ENCODE results near the gene IGFN1.
"Not testable (repeated sequence)": the region's sequence is repeated elsewhere in the genome, so short reads cannot be mapped to it uniquely, and the experiment has no call there.

Gene IGFN1

DNA sequence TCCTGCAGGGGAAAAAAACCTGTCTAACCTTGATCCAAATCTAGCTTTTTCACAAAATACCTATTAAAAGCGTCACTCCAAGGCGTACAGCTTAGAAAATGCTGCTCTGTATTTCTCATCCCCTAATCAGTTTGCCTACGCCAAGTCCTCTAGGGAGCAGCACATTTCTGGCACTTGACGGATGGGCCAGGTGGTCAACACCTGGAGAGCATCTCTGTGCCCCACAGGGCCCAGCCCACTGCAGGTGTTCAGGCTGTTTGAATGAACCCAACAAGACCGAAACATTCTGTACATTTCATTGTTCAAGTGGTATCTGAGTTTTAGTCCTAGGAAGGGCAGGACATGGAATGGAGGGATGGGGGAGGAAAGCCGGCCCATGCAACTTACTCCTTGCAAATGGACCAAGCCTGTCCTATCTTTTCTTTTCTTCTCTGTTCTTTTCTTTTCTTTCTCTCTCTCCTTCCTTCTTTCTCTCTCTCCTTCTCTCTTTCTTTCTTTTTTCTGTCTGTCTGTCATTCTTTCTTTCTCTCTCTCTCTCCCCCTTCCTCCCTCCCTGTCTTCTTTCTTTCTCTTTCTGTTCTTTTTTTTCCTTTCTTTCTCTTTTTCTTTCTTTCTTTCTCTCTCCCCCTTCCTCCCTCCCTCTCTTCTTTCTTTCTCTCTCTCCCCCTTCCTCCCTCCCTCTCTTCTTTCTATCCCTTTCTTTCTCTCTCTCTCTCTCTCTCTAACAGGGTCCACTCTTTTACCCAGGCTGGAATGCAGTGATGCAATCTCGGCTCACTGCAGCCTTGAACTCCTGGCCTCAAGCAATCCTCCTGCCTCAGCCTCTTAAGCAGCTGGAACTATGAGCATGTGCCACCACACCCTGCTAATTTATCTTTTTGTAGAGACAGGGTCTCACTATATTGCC is 29.1 kb downstream of the IGFN1 start:
- DNase-seq, result no peak

DNA sequence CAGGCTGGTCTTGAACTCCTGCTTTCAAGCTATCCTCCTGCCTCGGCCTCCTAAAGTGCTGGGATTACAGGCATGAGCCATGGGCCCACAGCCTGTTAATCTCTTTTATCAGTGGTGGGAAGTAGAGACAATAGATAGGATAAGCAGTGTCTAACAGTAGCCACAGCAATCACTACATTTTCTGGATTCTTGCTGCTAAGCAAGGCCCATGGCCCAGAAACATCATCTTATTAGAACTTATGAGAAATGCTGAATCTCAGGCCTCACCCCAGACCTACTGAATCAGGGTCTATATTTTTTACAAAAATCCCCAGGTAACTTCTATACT is 29.7 kb downstream of the IGFN1 start:
- no peak for DNase-seq

DNA sequence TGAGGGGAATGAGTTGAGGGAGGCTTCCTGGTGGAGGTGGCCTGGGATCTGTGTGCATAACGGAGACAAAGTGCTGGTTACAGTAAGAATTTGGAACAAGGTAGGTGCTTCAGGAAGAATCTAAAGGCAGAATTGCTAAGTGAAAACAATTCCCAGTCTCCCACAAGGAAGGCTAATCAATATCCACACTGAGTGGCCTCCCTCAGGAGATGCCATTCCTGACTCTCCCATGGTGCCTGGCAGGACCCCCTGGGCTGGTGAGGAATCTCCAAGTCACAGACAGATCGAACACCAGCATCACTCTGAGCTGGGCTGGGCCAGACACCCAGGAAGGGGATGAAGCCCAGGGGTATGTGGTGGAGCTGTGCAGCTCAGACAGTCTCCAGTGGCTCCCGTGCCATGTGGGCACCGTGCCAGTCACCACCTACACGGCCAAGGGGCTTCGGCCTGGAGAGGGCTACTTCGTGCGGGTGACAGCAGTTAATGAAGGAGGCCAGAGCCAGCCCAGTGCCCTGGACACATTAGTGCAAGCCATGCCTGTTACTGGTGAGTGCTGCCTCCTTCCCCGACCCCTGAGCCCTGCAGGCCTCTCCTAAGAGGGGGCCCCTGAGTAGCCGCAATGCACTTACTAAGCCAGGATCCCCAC is 30.7 kb downstream of the IGFN1 start:
- DNase-seq, result no peak

DNA sequence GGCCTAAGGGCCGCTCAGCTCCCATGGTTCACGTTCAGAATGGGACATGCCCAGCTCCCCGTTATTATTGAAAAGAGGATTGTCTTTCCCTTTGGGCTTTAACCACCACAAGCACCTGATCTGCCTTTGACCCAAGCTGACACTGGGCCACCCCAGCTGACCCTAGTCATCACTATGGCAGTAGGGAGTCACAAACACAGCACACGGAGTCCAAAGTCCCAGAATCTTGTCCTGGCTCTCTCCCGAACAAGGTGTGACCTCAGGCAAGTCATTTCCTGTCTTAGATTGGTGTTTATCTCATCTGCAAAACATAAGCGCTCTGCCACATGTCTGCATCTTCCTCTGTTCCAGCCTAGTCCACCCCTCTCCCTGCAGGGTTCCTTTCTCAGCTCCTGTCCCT is 31.5 kb downstream of the IGFN1 start:
- DNase-seq, result no peak

DNA sequence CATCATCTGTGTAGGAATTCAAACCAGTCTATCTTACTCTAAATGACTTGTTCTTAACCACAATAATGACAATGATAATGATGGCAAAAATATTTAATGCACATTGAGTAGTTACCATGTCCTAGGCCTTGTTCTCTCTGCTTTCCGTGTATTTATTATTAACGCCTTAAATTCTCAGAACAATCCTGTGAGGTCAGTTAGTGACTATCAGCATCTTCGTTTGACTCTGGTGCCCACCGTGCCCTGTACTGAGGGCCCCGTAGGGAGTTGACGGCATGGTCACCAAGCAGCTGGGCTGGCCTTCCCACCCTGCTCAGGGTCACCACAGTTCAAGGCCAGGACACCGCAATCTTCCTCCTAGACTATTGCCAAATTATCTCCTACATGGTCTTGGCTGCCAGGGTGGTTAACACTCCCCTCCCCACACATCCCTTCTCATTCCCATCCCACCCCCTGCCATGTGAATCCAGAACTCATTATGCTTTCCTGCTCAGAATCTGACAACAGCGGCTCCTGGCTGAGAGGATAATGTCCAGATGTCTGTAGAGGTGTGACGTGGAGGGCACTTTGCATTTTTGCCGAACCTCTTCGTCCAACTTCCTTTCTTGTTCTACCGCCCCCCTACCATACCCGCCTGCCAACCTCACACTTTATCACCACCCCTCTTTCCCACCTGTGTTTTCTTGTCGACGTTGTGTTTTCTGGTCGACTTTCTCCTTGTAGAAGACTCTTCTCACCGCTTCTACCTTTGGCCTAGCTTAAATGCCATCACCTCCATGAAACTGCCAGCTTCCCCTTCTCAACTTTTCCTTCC is 33.4 kb downstream of the IGFN1 start:
- DNase-seq, result no peak

DNA sequence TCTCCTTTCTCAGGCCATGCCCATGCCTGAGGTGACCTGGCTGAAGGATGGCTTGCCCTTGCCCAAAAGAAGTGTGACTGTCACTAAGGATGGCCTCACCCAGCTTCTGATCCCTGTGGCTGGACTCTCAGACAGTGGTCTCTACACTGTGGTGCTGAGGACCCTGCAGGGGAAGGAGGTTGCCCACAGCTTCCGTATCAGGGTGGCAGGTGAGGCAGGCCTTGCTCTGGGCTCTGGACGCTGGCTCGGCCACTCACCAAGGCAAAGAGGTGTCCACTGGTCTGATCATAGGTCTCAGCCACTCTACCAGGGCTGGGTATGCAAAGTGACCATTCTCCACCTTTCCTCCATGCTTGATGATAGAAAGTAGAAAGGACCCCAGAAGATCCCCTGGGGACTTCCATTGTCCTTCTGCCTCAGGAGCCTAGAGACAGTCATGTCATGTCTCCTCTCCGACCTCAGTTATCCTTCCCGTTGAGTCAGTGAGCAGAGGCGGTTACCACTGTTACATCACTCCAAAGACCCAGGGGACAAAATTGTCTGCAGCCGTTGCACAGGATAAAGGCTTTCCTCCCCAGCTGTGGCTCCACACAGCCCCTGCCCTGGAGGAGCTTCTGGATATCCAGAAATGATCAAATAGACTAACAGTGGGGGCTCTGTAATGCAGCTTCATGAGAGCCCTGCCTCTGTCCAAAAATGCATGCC is 34.2 kb downstream of the IGFN1 start:
- no peak for DNase-seq

DNA sequence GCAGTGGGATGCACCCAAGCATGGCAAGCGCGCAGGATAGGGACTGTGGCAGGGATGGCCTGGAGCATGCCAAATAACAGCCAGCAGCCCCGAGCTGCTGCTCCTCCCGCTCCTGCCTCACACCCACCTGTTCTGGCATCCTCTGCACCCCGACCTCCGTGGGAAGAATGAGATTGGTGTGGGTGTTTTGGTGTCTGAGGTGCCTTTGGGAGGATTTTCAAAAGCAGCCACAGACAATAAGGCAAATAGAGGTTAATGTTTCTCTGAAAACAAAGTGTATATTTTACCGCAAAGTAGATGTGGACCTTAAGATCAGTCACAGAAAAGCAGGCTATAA is 35.5 kb downstream of the IGFN1 start:
- DNase-seq, result no peak

DNA sequence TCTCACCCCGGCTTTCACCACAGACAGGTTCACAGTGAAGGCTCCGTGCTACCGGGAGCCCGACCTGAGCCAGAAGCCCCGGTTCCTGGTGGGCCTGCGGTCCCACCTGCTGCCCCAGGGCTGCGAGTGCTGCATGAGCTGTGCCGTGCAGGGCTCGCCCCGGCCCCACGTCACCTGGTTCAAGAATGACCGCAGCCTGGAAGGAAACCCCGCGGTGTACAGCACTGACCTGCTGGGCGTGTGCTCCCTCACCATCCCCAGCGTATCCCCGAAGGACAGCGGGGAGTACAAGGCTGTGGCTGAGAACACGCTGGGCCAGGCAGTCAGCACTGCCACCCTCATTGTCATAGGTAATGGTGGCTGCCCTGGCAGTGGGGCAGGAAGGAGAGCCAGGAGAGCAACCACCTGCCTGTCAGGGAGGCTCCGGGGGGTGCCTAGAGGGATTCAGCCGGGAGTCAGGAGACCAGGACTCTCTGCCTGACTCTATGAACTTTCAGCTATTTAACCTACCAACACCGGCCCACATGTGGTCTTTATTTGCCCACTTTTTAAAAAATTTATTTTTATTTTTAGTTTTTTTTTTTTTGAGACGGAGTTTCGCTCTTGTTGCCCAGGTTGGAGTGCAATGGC is 36.4 kb downstream of the IGFN1 start:
- no peak for DNase-seq

DNA sequence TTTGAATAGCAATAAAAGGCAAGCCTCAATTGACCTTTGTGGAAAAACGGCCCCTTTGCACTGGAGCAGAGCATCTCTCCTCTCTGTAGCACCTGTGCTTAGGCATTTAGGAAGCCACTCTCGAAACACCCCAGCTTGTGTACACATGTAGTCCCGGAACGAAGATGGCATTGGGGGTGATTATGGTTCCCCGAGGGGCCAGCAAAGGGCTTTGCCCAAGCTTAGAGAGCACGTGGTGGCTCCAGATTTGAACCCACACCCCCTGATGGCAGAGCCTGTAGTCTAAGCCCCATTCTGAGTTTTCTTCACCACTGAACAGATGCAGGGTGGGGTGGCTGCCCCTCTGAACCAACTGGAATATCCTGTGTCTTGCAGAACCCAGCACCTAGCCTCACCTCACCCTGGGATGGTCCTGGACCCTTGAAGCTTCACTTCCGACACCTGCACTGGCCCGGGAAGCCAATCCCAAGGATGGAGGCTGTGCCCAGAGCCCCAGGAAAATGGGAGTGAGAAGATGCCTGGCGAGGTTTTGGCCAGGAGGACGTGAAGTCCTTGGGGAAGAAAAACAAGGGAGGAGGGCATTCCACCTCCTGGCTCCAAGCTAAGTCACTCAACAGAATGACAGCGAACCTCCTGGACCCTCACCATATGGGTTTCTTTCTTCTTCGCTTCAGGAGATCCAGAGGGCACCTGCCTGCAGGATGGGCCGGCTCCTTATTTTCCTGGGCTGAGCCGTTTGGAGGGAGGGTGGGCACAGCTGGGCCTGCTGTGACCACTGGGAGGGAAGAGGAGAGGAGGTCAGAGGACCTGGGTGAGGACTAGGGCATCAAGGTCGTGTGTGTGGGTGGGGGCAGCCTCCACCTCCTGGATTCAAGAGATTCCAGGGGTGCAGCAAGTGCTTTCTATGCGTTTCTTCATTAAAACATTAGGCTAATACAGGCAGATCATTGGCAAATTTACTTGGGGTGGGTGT is 37.7 kb downstream of the IGFN1 start:
- DNase-seq, result no peak

DNA sequence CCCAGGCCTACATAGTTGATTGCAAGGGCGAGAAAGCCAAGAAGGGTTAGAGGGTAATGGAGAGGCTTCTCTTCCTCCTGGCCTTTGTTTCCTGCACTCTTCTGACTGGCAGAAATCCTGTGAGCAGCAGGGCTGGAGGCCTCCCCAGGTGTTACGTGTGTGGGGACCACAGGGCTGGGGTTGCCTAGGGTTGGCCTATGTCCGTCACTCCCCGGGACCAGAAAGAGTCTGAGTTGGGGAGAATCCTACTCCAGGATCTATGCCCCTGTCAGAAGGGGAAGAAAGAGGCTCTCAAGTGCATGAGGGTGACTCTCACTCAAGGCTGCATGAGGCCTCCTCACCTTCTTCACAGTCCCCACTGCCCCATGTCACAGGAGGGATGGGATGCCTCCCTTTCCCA is 38.5 kb downstream of the IGFN1 start:
- DNase-seq, result no peak

DNA sequence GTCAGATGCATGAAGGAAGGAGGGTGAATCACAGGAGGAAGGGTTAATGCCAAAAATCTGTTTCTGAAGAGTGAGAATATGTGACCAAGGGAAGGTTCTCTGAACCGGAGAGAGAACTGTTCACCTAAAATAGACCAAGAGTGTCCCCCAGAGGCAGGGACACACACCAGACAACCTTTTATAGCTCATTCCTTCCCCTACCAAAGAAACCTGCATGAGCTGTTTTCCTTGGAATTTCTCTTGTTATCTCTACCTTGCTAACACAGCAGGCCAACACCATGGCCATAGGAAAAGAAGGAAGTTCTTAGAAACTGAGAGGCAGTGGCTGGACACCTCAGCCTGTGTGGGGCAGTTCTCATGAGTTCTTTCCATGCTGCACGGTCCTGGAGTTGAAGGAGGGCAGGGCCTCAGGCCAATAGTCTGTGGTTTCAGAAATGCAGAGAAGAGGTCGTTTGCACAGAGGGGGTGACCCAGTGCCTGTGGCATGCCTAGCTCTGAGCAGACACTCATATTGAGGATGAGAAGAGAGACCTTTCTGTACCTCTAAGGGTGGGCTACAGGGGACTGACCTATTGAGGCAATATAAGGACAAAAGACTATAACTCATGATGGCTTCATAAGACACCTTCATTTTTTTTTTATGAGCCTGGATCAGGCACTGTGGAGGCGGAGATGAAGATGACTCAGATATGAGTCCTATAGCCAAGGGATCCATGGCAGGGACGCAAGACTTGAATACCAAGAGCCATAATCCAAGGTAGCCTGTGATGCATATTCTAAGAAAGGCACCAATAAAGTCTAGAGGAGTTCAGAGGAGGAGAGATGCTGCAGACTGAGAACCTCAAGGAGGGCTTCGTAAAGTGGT is 39.4 kb downstream of the IGFN1 start:
- no peak for DNase-seq

DNA sequence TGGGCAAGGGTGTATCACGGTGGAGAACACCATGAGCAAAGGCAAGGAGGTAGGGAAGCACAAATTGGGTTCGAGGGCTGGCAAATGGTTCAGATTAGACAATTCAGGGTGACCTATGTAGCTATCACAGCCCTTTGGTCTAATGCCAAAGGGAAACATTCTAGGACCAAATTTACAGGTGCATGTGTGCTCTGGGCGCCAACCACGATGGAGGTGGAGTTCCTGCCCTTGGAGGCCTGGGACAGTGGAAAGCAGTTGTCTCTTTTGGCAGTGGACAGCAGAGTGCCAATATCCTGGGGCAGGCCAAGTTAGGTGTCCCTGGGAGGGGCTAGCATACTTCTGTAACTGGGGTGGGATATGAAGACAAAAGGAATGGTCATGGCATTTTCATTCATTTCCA is 40.1 kb downstream of the IGFN1 start:
- DNase-seq, result no peak

DNA sequence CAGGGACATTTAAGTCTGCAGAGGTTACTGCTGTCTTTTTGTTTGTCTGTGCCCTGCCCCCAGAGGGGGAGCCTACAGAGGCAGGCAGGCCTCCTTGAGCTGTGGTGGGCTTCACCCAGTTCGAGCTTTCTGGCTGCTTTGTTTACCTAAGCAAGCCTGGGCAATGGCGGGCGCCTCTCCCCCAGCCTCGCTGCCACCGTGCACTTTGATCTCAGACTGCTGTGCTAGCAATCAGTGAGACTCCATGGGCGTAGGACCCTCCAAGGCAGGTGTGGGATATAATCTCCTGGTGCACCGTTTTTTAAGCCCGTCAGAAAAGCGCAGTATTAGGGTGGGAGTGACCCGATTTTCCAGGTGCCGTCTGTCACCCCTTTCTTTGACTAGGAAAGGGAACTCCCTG is 49.0 kb downstream of the IGFN1 start:
- DNase-seq, result not testable (repeated sequence)

DNA sequence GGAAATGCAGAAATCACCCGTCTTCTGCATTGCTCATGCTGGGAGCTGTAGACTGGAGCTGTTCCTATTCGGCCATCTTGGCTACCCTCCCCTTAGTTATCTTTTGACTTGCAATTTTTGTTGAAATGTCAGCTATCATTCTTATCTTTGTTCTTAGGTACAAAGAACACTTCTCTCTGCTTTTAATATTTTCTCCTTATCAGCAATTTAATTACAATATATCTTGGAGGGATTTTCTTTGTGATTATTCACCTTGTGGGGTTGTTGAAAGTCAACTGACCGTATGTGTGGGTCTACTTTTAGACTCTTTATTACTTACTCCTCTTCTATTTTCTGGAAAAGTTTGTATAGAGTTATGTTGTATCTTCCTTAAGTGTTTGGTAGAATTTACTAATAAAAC is 49.5 kb downstream of the IGFN1 start:
- no peak for DNase-seq

DNA sequence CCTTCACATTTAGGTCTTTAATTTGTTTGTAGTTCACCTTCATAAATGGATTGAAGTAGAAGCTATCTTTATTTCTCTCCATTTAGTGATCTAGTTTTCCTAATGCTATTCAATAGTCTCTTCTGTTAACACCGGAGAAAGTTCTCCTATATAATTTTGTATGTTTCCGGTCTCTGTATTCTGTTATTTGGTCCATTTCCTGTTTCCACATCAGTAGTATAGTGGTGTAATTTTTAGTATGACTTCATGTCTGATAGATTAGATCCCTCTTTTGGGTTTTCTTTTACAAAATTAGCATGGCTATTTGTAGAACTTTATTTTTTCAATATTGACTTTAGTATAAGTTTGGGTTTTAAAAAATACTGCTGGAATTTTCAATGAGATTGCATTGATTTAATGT is 51.1 kb downstream of the IGFN1 start:
- no peak for DNase-seq

DNA sequence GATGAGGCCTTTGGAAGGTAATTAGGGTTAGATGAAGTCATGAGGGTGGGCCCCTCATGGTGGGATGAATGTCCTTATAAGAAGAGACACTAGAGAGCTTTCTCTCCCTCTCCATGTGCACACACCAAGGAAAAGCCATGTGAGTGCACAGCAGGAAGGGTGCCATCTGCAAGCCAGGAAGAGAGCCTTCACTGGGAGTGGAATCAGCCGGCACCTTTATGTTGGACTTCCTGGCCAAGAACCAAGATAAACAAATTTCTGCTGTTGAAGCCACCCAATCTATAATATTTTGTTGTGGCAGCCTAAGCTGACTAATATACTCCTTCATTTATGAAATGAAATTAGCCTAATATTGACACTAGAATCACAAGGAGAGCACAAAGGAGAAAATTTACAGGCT is 54.5 kb downstream of the IGFN1 start:
- DNase-seq, result no peak

DNA sequence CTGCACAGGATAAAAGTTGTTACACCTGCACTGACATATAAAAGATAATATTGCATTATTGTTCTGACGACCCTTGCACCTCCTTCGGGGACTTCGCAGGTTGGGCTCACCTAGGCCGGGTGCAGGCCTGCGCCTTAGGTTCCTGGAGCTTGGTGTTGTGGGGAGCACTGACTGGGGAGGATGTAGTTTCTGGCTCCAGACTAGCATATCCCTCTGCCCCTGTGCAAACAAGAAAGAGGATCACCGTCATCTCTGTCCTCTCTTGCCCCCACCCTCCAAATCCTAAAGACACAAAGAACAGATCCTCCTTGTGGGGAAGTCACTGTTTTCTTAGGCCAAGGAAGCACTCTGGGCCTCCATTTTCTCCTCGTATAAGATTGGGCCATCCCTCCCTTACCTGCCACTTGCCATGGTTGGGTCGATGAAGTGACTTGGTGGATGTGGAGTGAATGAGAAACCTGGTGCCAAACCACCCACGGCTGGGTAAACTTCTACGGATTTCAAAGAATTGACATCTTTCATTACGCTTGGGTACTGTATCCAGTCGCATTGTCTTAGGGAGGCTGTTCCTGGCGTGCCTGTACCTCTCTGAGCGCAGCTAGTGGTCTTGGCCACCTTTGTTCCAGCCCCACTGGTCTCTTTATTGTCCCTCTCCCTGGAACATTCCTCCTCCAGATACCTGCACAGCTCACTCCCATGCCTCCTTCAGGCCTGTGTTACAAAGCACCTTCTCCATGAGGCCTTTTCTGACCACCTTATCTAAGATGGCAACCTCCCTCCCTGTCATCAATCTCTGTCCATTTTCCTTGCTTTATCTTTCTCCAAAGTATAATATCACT is 58.3 kb downstream of the IGFN1 start:
- DNase-seq, result no peak

DNA sequence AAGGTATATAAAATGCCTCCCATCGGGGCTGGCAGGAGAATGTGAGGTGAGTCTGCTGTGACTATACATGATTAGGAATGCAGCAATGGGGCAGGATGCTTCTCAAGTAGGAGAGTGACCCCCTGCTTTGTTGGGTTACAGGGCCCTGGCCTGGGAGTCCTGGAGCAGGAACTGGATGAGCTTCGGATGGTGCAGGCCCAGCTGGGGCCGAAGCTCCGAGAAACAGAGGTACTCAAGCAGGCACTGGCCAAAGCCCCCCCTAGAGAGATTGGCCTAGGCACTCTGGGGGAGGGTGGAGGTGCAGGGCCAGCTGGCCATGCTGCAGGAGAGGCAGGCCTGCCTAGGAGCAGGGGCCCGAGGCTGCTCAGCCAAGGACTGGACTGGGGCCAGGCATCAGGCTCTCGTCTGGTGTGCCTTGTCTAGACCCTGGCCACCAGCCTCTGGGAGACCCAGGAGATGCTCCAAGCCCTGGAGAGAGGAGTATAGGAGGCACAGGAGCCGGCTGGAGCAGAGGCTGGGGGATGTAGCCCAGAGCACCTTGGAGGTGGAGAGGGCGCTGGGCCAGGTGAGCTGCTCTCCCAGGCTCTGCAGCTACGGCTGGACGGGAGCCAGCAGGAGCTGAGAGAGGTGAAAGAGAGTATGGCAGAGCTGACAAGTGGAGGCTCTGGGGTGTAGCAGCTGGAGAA is 59.8 kb downstream of the IGFN1 start:
- no peak for DNase-seq

DNA sequence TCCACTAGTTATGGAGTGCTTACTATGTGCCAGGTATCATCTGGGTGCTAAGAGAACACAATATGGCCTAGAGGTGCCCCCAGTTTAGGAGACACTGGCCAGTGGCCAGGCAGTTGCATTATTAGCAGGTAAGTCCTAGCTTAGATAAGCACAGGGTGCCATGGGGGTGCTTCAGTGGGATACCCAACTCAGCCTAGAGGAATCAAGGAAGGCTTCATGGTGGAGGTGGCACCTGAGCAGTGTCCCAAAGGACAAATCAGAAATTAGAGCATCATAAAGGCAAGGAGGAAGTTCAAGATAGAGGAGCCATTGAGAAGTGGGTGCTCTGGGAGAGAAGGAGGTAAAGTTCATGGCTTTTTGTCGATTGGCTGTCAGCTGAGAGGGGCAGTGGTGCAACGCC is 60.8 kb downstream of the IGFN1 start:
- DNase-seq, result no peak

Data from left hindlimb (tissue), 1 donor.